ENCODE measurements around the gene HIP1R. TPM values are rescaled to one million over a fixed set of nuclear protein-coding genes. Genes with fewer than 3 reads are reported as not detected.
"Not testable (repeated sequence)": the region's sequence is repeated elsewhere in the genome, so short reads cannot be mapped to it uniquely, and the experiment has no call there.

HIP1R gene
- total and polyA plus RNA-seq, 3 donors from 2014 or later = 20.1 to 41.7 (median 34.3) TPM

GRCh38 chr12:122874081-122874480 is 38.8 kb downstream of the HIP1R start:
- WGBS, 2 donors = 69 to 80% methylated on average over 12 of the region's 12 CpGs
- Histone ChIP-seq H3K4me3 (no peak overlapping the region), H3K27me3 (no peaks in the 10 kb centered on the region), H3K36me3 (ENCODE audit: low read depth, missing control alignments) (no peaks in the 10 kb centered on the region), H3K4me1 (peaks cover 69% of the 10 kb centered on the region), H3K9me3 (no peaks in the 10 kb centered on the region), H3K27ac (no peak overlapping the region)
- TF ChIP-seq POLR2A (IDR thresholded peaks at IDR 0.05) = no peak
- TF ChIP-seq CTCF (IDR thresholded peaks at IDR 0.05) = no peak
- intact Hi-C loops (cut with DNase I; ENCODE audit: low total_unique reads) = no loop called here
- no peak for DNase-seq

- no peak for TF ChIP-seq POLR2A (IDR thresholded peaks at IDR 0.05)
- no peak for TF ChIP-seq CTCF (IDR thresholded peaks at IDR 0.05)
- intact Hi-C loops (cut with DNase I; ENCODE audit: low total_unique reads) = no loop called here
- WGBS, 2 donors = 68 to 88% methylated on average over 7 of the region's 7 CpGs
- DNase-seq = no peak
- Histone ChIP-seq H3K36me3 (ENCODE audit: low read depth, missing control alignments) (no peaks in the 10 kb centered on the region), H3K4me1 (peaks cover 72% of the 10 kb centered on the region), H3K27ac (no peak overlapping the region), H3K27me3 (no peaks in the 10 kb centered on the region), H3K9me3 (no peaks in the 10 kb centered on the region), H3K4me3 (no peak overlapping the region)
Observed at GRCh38 chr12:122875590-122876220, 40.4 kb downstream of the HIP1R start.

GRCh38 chr12:122876281-122876680 is 41.0 kb downstream of the HIP1R start:
- H3K27me3 ChIP-seq; H3K9me3 ChIP-seq; DNase-seq; intact Hi-C loops (cut with DNase I; ENCODE audit: low total_unique reads); H3K36me3 ChIP-seq (ENCODE audit: low read depth, missing control alignments); H3K27ac ChIP-seq; H3K4me3 ChIP-seq: not testable (repeated sequence)
- WGBS, 2 donors = 71 to 81% methylated on average over 5 of the region's 5 CpGs
- H3K4me1 ChIP-seq = peaks cover 72% of the 10 kb centered on the region

GRCh38 chr12:122876731-122877130 is 41.5 kb downstream of the HIP1R start:
- 24 to 60% methylated on average over 3 of the region's 3 CpGs for WGBS, 2 donors
- Histone ChIP-seq H3K27me3 (no peaks in the 10 kb centered on the region), H3K36me3 (ENCODE audit: low read depth, missing control alignments) (no peaks in the 10 kb centered on the region), H3K9me3 (no peaks in the 10 kb centered on the region), H3K27ac (no peak overlapping the region), H3K4me3 (no peak overlapping the region), H3K4me1 (peaks cover 70% of the 10 kb centered on the region)
- DNase-seq = no peak
- intact Hi-C loops (cut with DNase I; ENCODE audit: low total_unique reads) = no loop called here
- TF ChIP-seq POLR2A (IDR thresholded peaks at IDR 0.05) = no peak
- no peak for TF ChIP-seq CTCF (IDR thresholded peaks at IDR 0.05)

- no peak for DNase-seq
- TF ChIP-seq POLR2A (IDR thresholded peaks at IDR 0.05) (no peak), CTCF (IDR thresholded peaks at IDR 0.05) (no peak)
- Histone ChIP-seq H3K36me3 (ENCODE audit: low read depth, missing control alignments) (no peaks in the 10 kb centered on the region), H3K9me3 (no peaks in the 10 kb centered on the region), H3K27me3 (no peaks in the 10 kb centered on the region), H3K4me1 (peaks cover 48% of the 10 kb centered on the region), H3K27ac (peak overlapping the region in 1 of 2 donors; percentile 10), H3K4me3 (no peak overlapping the region)
- intact Hi-C loops (cut with DNase I; ENCODE audit: low total_unique reads) = no loop called here
- 82 to 88% methylated on average over 17 of the region's 17 CpGs for WGBS, 2 donors
Observed at GRCh38 chr12:122878780-122879612, 43.7 kb downstream of the HIP1R start.
